Ovary (tissue), 9 donors: ENCODE results near the gene RPL36. TPM values are rescaled to one million over a fixed set of nuclear protein-coding genes. Genes with fewer than 3 reads are reported as not detected.

Source experiments
- DNase-seq, 5 donors: peaks; one replicate each; pipeline ENCODE4 v3.0.0-alpha.2; 2019 to 2020
- H3K27ac ChIP-seq, 2 donors: fragments of 200-600 bp; one replicate each; pipeline versions ENCODE4 v1.5.1 to v1.8.0; 2019 to 2022
- H3K27me3 ChIP-seq: fragments of 200-600 bp; one replicate; pipeline ENCODE4 v1.8.0; 2022
- H3K36me3 ChIP-seq: fragments of 200-600 bp; sonication (generic); one replicate; pipeline ENCODE4 v1.5.1; 2019
- H3K4me1 ChIP-seq: one replicate; pipeline ENCODE4 v1.8.1; 2013; ENCODE audit warnings: mild to moderate bottlenecking, moderate library complexity; ENCODE audit not compliant: insufficient read depth
- H3K4me3 ChIP-seq: fragments of 200-600 bp; sonication (generic); one replicate; pipeline ENCODE4 v1.5.1; 2017
- H3K9me3 ChIP-seq, 2 donors: fragments of 200-600 bp in 1 of 2; sonication (generic) in 1 of 2; one replicate each; pipeline versions ENCODE4 v1.5.1 to v1.8.1; 2013 to 2019; ENCODE audit warnings: mild to moderate bottlenecking in 1 of 2, moderate library complexity in 1 of 2
- CTCF ChIP-seq, 3 donors: fragments of 450-650 bp in 2 of 3; fragments of 200-600 bp in 1 of 3; IDR thresholded peaks; one replicate each; pipeline versions ENCODE4 v1.5.1 to v1.8.0; 2016 to 2022; ENCODE audit warnings: antibody characterized with exemption in 3 of 3, mild to moderate bottlenecking in 1 of 3
- EP300 ChIP-seq: sonication (generic); formaldehyde crosslinking; IDR thresholded peaks from one replicate; pipeline ENCODE4 v1.6.1; 2017; ENCODE audit warnings: antibody characterized with exemption
- POLR2A ChIP-seq: fragments of 450-650 bp; IDR thresholded peaks from one replicate; pipeline ENCODE4 v1.6.1; 2017; ENCODE audit warnings: antibody characterized with exemption, mild to moderate bottlenecking, moderate library complexity
- WGBS, 3 donors: extraction: QIAGEN DNeasy Blood & Tissue Kit in 1 of 3; methylation state at CpG; one replicate each; pipeline versions ENCODE4 v1.1.5 to v1.1.7; 2013 to 2017; 5-methylcytosine and 5-hydroxymethylcytosine counted together
- intact Hi-C, 4 donors: fragments of 100-400 bp; cut with DNase I; formaldehyde crosslinking; loops; one replicate each; pipeline versions ENCODE4 v1.11.0 to v1.15.1; 2022 to 2023
- polyA plus RNA-seq, 2 donors: library from polyadenylated mRNA; stranded (reverse); fragments of 200-250 nt in 1 of 2; fragments of 350-450 nt in 1 of 2; fragmentation: Illumina TruSeq in 1 of 2; extraction: RNeasy Lipid Tissue Mini Kit (QIAGEN cat#74804) in 1 of 2; gene quantifications; one replicate each; pipeline ENCODE4 v1.2.3, GENCODE V29; 2013 to 2014
- total RNA-seq, 7 donors: library from RNA; depleted of rRNA in 2 of 7; stranded (reverse); fragments of >200 nt in 2 of 7; fragmentation: NEBNext Ultra II Directional in 3 of 7; extraction: Animal tissue kit (Norgen Biotek cat#: 25700) in 3 of 7; gene quantifications; one replicate each; pipeline versions ENCODE4 v1.1.0 to v1.2.4, GENCODE V29; 2016 to 2023
- donor health status: DM: no; HTN: no; CAD: no; lungs with moderate emphysema.
- donor health status: DM: no; HTN: no; CAD: no.
- donor health status: Bipolar disorder and iron deficiency.
- donor health status: DM: yes; HTN: yes; CAD: no.
- donor health status: DM: no; HTN: no; CAD: no.
- donor health status: DM: yes; HTN: yes; CAD: no.

The RPL36 gene
- total and polyA plus RNA-seq, 9 donors: 318 to 2,904 (median 1,897) TPM

GRCh38 chr19:5664515-5664914 lies 25.6 kb upstream of the RPL36 start:
- TF ChIP-seq EP300 (no peak), CTCF (IDR thresholded peaks at IDR 0.05) (no peak), POLR2A (no peak)
- intact Hi-C loops: no loop called here
- H3K27me3 ChIP-seq: no peaks in the 10 kb centered on the region
- DNase-seq: no peak
- no peak overlapping the region for H3K4me3 ChIP-seq
- H3K36me3 ChIP-seq: no peaks in the 10 kb centered on the region
- H3K9me3 ChIP-seq: no peaks in the 10 kb centered on the region
- no peaks in the 10 kb centered on the region for H3K4me1 ChIP-seq
- no peak overlapping the region for H3K27ac ChIP-seq
- WGBS, 3 donors: 65 to 83% (median 74%) methylated on average over 2 of the region's 2 CpGs

GRCh38 chr19:5665781-5666513 lies 24.1 kb upstream of the RPL36 start:
- H3K4me3 ChIP-seq: no peak overlapping the region
- TF ChIP-seq POLR2A (no peak), CTCF (IDR thresholded peaks at IDR 0.05) (no peak), EP300 (no peak)
- H3K27ac ChIP-seq: no peak overlapping the region
- WGBS, 3 donors: 66 to 71% (median 71%) methylated on average over 10 of the region's 10 CpGs
- no peaks in the 10 kb centered on the region for H3K9me3 ChIP-seq
- intact Hi-C loops: no loop called here
- no peak for DNase-seq
- H3K36me3 ChIP-seq: no peaks in the 10 kb centered on the region
- no peaks in the 10 kb centered on the region for H3K27me3 ChIP-seq
- H3K4me1 ChIP-seq: no peaks in the 10 kb centered on the region

GRCh38 chr19:5666921-5667610 lies 23.0 kb upstream of the RPL36 start:
- no peaks in the 10 kb centered on the region for H3K27me3 ChIP-seq
- H3K27ac ChIP-seq: no peak overlapping the region
- 82 to 85% (median 85%) methylated on average over 24 to 26 of the region's 26 CpGs for WGBS, 3 donors
- no peak for TF ChIP-seq EP300
- no peak for TF ChIP-seq POLR2A
- no peak for TF ChIP-seq CTCF (IDR thresholded peaks at IDR 0.05)
- no peak for DNase-seq
- H3K9me3 ChIP-seq: no peaks in the 10 kb centered on the region
- no peaks in the 10 kb centered on the region for H3K36me3 ChIP-seq
- no peak overlapping the region for H3K4me3 ChIP-seq
- intact Hi-C loops: no loop called here
- H3K4me1 ChIP-seq: no peaks in the 10 kb centered on the region

- no peak for DNase-seq
- Histone ChIP-seq H3K36me3 (no peaks in the 10 kb centered on the region), H3K27me3 (no peaks in the 10 kb centered on the region), H3K27ac (no peak overlapping the region), H3K9me3 (no peaks in the 10 kb centered on the region), H3K4me1 (no peaks in the 10 kb centered on the region), H3K4me3 (no peak overlapping the region)
- no peak for TF ChIP-seq EP300
- TF ChIP-seq CTCF (IDR thresholded peaks at IDR 0.05): no peak
- no peak for TF ChIP-seq POLR2A
- intact Hi-C loops: no loop called here
- 78 to 88% (median 80%) methylated on average over 22 of the region's 22 CpGs for WGBS, 3 donors
Observed at GRCh38 chr19:5667751-5668271, 22.3 kb upstream of the RPL36 start.
